NCI-H526 (cell line): ENCODE measurements around the gene L3MBTL3.
"Not testable (repeated sequence)": the region's sequence is repeated elsewhere in the genome, so short reads cannot be mapped to it uniquely, and the experiment has no call there.

Experiments used
- DNase-seq, 2 experiments: peaks; one replicate each; lab custom pipeline; 2025; lab: John Stamatoyannopoulos, UW

L3MBTL3 gene

GRCh38 chr6:130076512-130076911 lies 58.1 kb downstream of the L3MBTL3 start:
- no peak for DNase-seq

GRCh38 chr6:130090796-130091195 lies 72.4 kb downstream of the L3MBTL3 start:
- DNase-seq, result no peak

- DNase-seq, result no peak
Observed at GRCh38 chr6:130093546-130093945, 75.2 kb downstream of the L3MBTL3 start.

- DNase-seq, result no peak
Observed at GRCh38 chr6:130098317-130098716, 79.9 kb downstream of the L3MBTL3 start.

GRCh38 chr6:130099119-130099518 lies 80.7 kb downstream of the L3MBTL3 start:
- no peak for DNase-seq

GRCh38 chr6:130105996-130106704 lies 87.8 kb downstream of the L3MBTL3 start:
- DNase-seq, result no peak

GRCh38 chr6:130107710-130108109 lies 89.3 kb downstream of the L3MBTL3 start:
- DNase-seq, result no peak

GRCh38 chr6:130111031-130111430 lies 92.7 kb downstream of the L3MBTL3 start:
- DNase-seq, result no peak

GRCh38 chr6:130113201-130113710 lies 94.9 kb downstream of the L3MBTL3 start:
- DNase-seq, result no peak

- no peak for DNase-seq
Observed at GRCh38 chr6:130115036-130115435, 96.7 kb downstream of the L3MBTL3 start.

- DNase-seq, result no peak
Observed at GRCh38 chr6:130116273-130116672, 97.9 kb downstream of the L3MBTL3 start.

GRCh38 chr6:130117187-130117701 lies 98.9 kb downstream of the L3MBTL3 start:
- not testable (repeated sequence) for DNase-seq

GRCh38 chr6:130118236-130118635 lies 99.9 kb downstream of the L3MBTL3 start:
- no peak for DNase-seq

GRCh38 chr6:130119211-130119610 lies 100.8 kb downstream of the L3MBTL3 start:
- no peak for DNase-seq

- DNase-seq, result no peak
Observed at GRCh38 chr6:130120731-130121130, 102.3 kb downstream of the L3MBTL3 start.

GRCh38 chr6:130122243-130122642 lies 103.9 kb downstream of the L3MBTL3 start:
- DNase-seq, result peak; percentile 5 to 13

- no peak for DNase-seq
Observed at GRCh38 chr6:130127195-130127594, 108.8 kb downstream of the L3MBTL3 start.

GRCh38 chr6:130128326-130128725 lies 109.9 kb downstream of the L3MBTL3 start:
- DNase-seq, result no peak

- DNase-seq, result no peak
Observed at GRCh38 chr6:130129762-130130246, 111.4 kb downstream of the L3MBTL3 start.

GRCh38 chr6:130132286-130132701 lies 113.9 kb downstream of the L3MBTL3 start:
- no peak for DNase-seq

- no peak for DNase-seq
Observed at GRCh38 chr6:130134582-130134981, 116.2 kb downstream of the L3MBTL3 start.

- no peak for DNase-seq
Observed at GRCh38 chr6:130136798-130137197, 118.4 kb downstream of the L3MBTL3 start.

GRCh38 chr6:130138116-130138908 lies 119.9 kb downstream of the L3MBTL3 start:
- no peak for DNase-seq
